ENCODE measurements around the gene PABPC1L. TPM values are rescaled to one million over a fixed set of nuclear protein-coding genes. Genes with fewer than 3 reads are reported as not detected.
A peak's percentile ranks its signal among the peaks of the same experiment; 100 is the strongest.
"Not testable (repeated sequence)": the region's sequence is repeated elsewhere in the genome, so short reads cannot be mapped to it uniquely, and the experiment has no call there.

PABPC1L gene
- total RNA-seq: 10.8 and 11.0 TPM in 2 replicates

DNA sequence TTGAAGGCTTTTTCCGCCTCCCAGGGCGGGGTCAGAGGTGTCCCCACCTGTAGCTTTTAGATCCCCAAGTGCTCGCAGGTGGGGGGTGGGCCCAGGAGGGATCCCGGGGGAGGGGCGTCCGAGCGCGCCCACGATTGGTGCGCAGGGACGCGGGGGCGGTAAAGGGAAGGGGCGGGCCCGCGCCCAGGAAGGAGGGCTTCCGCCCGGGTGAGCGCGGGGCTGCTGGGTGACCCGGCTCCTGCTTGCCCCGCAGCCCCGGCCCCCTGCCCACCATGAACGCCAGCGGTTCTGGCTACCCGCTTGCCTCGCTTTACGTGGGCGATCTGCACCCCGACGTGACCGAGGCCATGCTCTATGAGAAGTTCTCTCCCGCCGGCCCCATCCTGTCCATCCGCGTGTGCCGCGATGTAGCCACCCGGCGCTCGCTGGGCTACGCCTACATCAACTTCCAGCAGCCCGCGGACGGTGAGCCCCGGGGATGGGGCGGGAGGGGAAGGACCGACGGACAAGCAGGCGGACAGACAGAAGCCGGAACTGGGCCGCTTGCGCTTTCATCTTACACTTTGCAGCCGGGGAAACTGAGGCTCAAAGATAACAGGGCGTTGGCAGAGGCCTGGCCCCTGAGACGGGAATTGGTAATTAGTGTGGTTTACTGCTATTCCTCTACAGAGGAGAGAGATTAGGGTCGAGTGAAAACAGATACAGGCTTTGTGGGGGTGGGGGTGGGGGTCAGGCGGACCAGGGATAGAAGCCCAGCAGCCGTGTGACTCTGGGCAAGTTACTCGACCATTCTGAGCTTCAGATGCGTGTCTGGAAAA lies at the start of gene PABPC1L:
TSS of gene PABPC1L (plus strand) at position 189 of the 818 bp plus-strand sequence. CDS start at position 273, 84 bp downstream.
- TF ChIP-seq, protein P1, sequence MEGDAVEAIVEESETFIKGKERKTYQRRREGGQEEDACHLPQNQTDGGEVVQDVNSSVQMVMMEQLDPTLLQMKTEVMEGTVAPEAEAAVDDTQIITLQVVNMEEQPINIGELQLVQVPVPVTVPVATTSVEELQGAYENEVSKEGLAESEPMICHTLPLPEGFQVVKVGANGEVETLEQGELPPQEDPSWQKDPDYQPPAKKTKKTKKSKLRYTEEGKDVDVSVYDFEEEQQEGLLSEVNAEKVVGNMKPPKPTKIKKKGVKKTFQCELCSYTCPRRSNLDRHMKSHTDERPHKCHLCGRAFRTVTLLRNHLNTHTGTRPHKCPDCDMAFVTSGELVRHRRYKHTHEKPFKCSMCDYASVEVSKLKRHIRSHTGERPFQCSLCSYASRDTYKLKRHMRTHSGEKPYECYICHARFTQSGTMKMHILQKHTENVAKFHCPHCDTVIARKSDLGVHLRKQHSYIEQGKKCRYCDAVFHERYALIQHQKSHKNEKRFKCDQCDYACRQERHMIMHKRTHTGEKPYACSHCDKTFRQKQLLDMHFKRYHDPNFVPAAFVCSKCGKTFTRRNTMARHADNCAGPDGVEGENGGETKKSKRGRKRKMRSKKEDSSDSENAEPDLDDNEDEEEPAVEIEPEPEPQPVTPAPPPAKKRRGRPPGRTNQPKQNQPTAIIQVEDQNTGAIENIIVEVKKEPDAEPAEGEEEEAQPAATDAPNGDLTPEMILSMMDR (IDR thresholded peaks at IDR 0.05; ENCODE audit: insufficient read depth, low read depth, low read length): no peak
- peak; percentile 69 for DNase-seq (ENCODE audit: low read depth)
- peak within 1 kb of the TSS; percentile 74 for H3K4me3 ChIP-seq (ENCODE audit: low read depth, low read length)

DNA sequence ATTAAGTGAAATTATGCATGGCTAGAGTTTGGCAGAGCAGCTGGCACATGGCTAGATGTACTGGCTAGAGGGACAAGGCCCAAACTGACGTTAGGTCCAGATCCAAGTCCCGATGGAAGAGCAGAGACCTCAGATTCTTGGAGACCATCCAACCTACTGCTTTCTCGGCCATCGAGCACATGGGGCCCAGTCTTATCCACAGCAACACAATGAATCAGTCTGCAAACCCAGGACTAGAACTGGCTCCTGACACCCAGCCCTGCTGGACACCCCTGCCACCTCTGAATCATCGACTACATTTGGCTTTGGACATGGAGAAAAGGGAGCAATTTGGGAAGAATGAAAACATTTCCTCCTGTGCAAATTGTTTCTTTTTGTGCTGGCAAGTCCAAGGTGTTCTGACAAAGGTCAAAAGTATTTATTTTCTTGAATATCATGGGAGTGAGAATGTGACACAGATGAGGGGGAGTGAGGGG lies 48.3 kb upstream of the PABPC1L start:
- TF ChIP-seq, protein P1 (IDR thresholded peaks at IDR 0.05; ENCODE audit: insufficient read depth, low read depth, low read length): no peak
- DNase-seq (ENCODE audit: low read depth): peak; percentile 40

DNA sequence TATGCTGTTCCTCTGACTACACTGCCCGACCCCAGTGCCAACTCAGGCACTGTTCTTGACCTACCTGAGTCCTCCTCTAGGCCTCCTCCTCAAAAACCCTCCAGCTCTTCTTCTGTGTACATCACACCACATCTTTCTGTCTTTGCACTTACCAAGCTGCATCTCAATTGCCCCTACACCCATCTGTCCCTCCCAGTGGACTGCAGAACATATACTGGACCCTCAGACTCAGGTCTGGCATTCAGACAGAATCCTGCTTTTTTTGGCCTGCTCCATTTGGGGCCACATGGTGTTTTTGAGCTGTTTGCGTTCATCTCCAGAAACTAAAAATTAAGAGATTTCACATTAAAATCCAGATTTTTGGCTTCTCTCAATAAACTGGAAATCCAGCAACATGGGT lies 47.6 kb upstream of the PABPC1L start:
- no peak for DNase-seq (ENCODE audit: low read depth)
- H3K4me3 ChIP-seq (ENCODE audit: low read depth, low read length): no peak overlapping the region
- TF ChIP-seq, protein P1 (IDR thresholded peaks at IDR 0.05; ENCODE audit: insufficient read depth, low read depth, low read length): no peak

More for the DNA sequence above, 48.3 kb upstream of the PABPC1L start:
- H3K4me3 ChIP-seq (ENCODE audit: low read depth, low read length): no peak overlapping the region

DNA sequence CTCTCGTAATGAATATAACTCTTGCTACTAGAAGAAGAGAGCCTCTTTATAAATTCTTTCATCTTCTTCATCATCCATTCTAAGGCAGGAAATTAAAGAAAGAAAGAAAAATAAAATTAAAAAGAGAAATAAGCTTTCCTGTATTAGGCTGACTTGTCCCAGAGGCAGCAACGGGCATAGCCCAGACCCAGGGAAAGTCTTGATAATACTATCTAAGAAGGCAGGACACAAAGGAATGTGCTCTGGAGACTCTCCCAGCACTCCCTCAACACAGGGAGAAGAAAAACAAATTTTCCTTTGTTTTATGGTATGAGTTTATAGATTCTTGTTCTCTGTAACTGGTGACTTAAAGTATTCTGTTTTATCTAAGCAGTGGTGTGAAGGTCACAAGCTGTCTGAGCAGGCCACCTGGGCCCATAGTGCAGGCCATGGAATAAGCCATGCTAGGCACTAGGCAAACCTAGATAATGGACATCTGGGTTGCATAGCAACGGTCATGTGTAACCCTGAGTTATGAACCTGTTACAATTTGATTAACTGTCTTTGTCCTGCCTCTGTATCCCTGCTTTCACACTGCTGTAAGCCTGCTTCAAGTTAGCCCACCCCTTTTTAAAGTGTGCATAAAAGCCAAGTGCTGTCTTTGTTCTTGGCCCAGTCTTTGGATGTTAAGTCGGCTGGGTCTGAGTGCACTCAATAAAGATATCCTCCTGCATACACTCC lies 46.3 kb upstream of the PABPC1L start:
- not testable (repeated sequence) for H3K4me3 ChIP-seq (ENCODE audit: low read depth, low read length); DNase-seq (ENCODE audit: low read depth)

DNA sequence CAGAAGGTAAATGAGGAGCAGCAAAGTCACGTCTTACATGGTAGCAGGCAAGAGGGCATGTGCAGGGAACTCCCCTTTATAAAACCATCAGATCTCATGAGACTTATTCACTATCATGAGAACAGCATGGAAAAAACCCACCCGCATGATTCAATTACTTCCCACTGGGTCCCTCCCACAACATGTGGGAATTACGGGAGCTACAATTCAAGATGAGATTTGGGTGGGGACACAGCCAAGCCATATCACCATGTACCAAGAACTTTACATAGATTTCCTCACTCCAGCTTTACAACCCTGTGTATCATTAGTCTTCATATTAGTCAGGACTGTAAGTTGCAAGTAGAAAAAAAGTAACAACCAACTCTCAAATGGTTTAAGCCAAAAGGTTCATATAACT lies 45.4 kb upstream of the PABPC1L start:
- H3K4me3 ChIP-seq (ENCODE audit: low read depth, low read length); DNase-seq (ENCODE audit: low read depth): not testable (repeated sequence)

DNA sequence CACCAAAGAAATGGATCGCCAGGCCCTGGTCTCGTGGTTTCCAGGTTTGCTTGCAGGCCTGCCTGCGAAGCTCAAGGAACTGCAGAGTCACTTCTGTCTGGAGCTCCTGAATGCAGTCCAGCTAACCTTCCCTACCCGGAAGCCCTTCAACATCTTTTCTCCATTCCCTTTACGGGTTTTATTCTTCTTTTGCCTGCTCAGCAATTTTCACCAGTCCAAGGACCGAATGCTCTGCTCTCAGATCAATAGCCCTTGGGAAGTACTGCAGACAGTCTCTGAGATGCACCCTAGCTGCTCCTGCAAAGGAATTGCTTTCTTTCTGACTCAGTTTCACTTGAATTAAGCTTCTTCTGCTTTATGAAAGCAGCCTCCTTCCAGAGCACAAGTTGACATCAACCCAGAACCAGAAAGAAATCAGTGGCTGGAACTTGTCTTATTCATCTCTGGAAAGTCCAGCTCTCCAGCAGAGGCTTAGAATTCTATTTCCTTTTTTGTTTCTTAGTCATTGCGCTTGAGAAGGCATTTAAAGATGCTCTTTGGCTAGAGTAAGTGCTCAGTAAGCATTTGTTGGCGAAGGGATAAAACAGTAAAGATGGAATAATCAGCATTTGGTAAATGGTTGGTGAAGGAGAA lies 43.0 kb upstream of the PABPC1L start:
- DNase-seq (ENCODE audit: low read depth): no peak
- TF ChIP-seq, protein P1 (IDR thresholded peaks at IDR 0.05; ENCODE audit: insufficient read depth, low read depth, low read length): no peak
- H3K4me3 ChIP-seq (ENCODE audit: low read depth, low read length): no peak overlapping the region

DNA sequence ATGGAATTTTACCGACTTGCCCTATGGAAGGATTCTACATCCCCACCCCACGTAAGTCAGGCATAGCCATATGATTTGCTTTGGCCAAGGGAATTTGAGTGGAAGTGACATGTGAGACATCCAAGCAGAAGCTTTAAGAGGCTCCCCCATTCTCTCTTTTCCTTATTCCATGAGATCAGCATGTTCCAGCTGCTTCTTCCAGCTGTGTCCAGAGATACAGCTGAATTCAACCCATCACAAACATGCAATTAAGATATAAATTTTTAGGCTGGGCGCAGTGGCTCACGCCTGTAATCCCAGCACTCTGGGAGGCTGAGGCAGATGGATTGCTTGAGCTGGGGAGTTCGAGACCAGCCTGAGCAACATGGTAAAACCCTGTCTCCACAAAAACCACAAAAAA lies 40.4 kb upstream of the PABPC1L start:
- no peak overlapping the region for H3K4me3 ChIP-seq (ENCODE audit: low read depth, low read length)
- TF ChIP-seq, protein P1 (IDR thresholded peaks at IDR 0.05; ENCODE audit: insufficient read depth, low read depth, low read length): no peak
- DNase-seq (ENCODE audit: low read depth): no peak

DNA sequence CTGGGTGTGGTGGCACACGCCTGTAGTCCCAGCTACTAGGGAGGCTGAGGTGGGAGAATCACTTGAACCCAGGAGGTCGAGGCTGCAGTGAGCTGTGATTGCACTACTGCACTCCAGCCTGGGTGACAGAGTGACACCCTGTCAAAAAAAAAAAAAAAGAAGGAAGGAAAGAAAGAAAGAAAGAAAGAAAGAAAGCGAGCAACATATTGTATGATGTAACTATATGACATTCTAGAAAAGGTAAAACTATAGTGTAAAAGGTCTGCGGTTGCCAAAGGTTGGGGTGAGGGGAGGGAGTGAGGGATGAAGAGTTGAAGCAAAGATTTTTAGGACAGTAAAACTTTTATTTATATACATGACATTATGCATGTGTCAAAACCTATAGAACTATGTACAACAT lies 27.5 kb upstream of the PABPC1L start:
- not testable (repeated sequence) for H3K4me3 ChIP-seq (ENCODE audit: low read depth, low read length); DNase-seq (ENCODE audit: low read depth)
